ENCODE data around the gene DLG2.

The DLG2 gene

GRCh38 chr11:83677730-83678129 lies 1949.4 kb downstream of the DLG2 start:
- DNase-seq (ENCODE audit: low read depth), result no peak

- DNase-seq (ENCODE audit: low read depth), result no peak
These were observed 1951.0 kb downstream of the DLG2 start for GRCh38 chr11:83676056-83676601.

- DNase-seq (ENCODE audit: low read depth), result no peak
These were observed 1952.8 kb downstream of the DLG2 start for GRCh38 chr11:83674102-83674896.

- no peak for DNase-seq (ENCODE audit: low read depth)
These were observed 1955.9 kb downstream of the DLG2 start for GRCh38 chr11:83671289-83671688.

- no peak for DNase-seq (ENCODE audit: low read depth)
These were observed 1961.0 kb downstream of the DLG2 start for GRCh38 chr11:83666149-83666548.

- DNase-seq (ENCODE audit: low read depth), result no peak
These were observed 1963.2 kb downstream of the DLG2 start for GRCh38 chr11:83663988-83664387.

- no peak for DNase-seq (ENCODE audit: low read depth)
These were observed 1963.7 kb downstream of the DLG2 start for GRCh38 chr11:83663446-83663845.

GRCh38 chr11:83662494-83662893 lies 1964.7 kb downstream of the DLG2 start:
- no peak for DNase-seq (ENCODE audit: low read depth)

GRCh38 chr11:83661491-83662350 lies 1965.4 kb downstream of the DLG2 start:
- no peak for DNase-seq (ENCODE audit: low read depth)

- no peak for DNase-seq (ENCODE audit: low read depth)
These were observed 1967.7 kb downstream of the DLG2 start for GRCh38 chr11:83659466-83659865.

- DNase-seq (ENCODE audit: low read depth), result no peak
These were observed 1970.3 kb downstream of the DLG2 start for GRCh38 chr11:83656796-83657330.

GRCh38 chr11:83655976-83656375 lies 1971.2 kb downstream of the DLG2 start:
- DNase-seq (ENCODE audit: low read depth), result no peak

GRCh38 chr11:83649528-83649855 lies 1977.7 kb downstream of the DLG2 start:
- no peak for DNase-seq (ENCODE audit: low read depth)

- no peak for DNase-seq (ENCODE audit: low read depth)
These were observed 1978.3 kb downstream of the DLG2 start for GRCh38 chr11:83648610-83649527.

- DNase-seq (ENCODE audit: low read depth), result no peak
These were observed 1981.6 kb downstream of the DLG2 start for GRCh38 chr11:83645561-83645960.

GRCh38 chr11:83643115-83643514 lies 1984.0 kb downstream of the DLG2 start:
- no peak for DNase-seq (ENCODE audit: low read depth)

GRCh38 chr11:83642500-83642899 lies 1984.6 kb downstream of the DLG2 start:
- no peak for DNase-seq (ENCODE audit: low read depth)

GRCh38 chr11:83641511-83641910 lies 1985.6 kb downstream of the DLG2 start:
- no peak for DNase-seq (ENCODE audit: low read depth)

- DNase-seq (ENCODE audit: low read depth), result no peak
These were observed 1987.0 kb downstream of the DLG2 start for GRCh38 chr11:83639995-83640758.

GRCh38 chr11:83635166-83635565 lies 1992.0 kb downstream of the DLG2 start:
- no peak for DNase-seq (ENCODE audit: low read depth)

- no peak for DNase-seq (ENCODE audit: low read depth)
These were observed 1996.9 kb downstream of the DLG2 start for GRCh38 chr11:83630211-83630610.

Measured in stimulated activated CD4-positive, alpha-beta T cell treated with anti-CD3 and anti-CD28 coated beads, Interleukin-2, amount 100 ng/mL, for 4 hours (primary cell).